ENCODE results near the gene TMEM63B. TPM values are rescaled to one million over a fixed set of nuclear protein-coding genes. Genes with fewer than 3 reads are reported as not detected.

TMEM63B gene
- total and polyA plus RNA-seq, 9 of the 15 experiments (the other 6 are each of a cell fraction or from before 2014, with no cell fraction given), result 0.14 to 39.4 (median 14.4) TPM

- TF ChIP-seq DPF2 (IDR thresholded peaks at IDR 0.05) (no peak), PRPF4 (IDR thresholded peaks at IDR 0.05; ENCODE audit: insufficient read depth, low read depth, low read length, poor library complexity, severe bottlenecking) (no peak), SAP30 (IDR thresholded peaks at IDR 0.05; ENCODE audit: borderline replicate concordance, insufficient read depth, low read depth, low read length, poor library complexity, severe bottlenecking) (peak; percentile 67), ZNF280A (IDR thresholded peaks at IDR 0.05; ENCODE audit: low read depth, partially characterized antibody) (no peak), ZNF318 (IDR thresholded peaks at IDR 0.05; ENCODE audit: borderline replicate concordance in 1 of 2, low read depth in 1 of 2) (no peak), RNF2 (IDR thresholded peaks at IDR 0.05) (no peak), ZNF644 (tag; IDR thresholded peaks at IDR 0.05; ENCODE audit: low read depth) (no peak), ZNF707 (CRISPR knock-in tag; conservative IDR thresholded peaks at IDR 0.05) (no peak), HBP1 (CRISPR knock-in tag; IDR thresholded peaks at IDR 0.05) (no peak), ZNF589 (CRISPR knock-in tag; IDR thresholded peaks at IDR 0.05; ENCODE audit: low read depth) (no peak), MAFK (IDR thresholded peaks at IDR 0.05; ENCODE audit: low read length) (no peak), MAX (CRISPR knock-in tag; IDR thresholded peaks at IDR 0.05) (peak; percentile 51)
Observed at GRCh38 chr6:44128020-44128917, 915 bp downstream of the TMEM63B start (continued).
